HepG2 (cell line): ENCODE measurements around the gene ZNF608. TPM values are rescaled to one million over a fixed set of nuclear protein-coding genes. Genes with fewer than 3 reads are reported as not detected.

Source experiments
- ATAC-seq: fragments of 200-7000 bp; cut with Tn5 transposase; 3 replicates; pipeline ENCODE4 v1.9.1; 2020; ENCODE audit warnings: mild to moderate bottlenecking, moderate library complexity
- BruUV-seq: library from RNA; stranded (reverse); fragments of 400-500 nt; replicated peaks from 2 replicates; lab custom pipeline; 2021; lab: Mats Ljungman, UMichigan
- CTCF ChIA-PET: fragments of 300-600 bp; formaldehyde crosslinking; extraction: SDS; loops from one replicate; lab custom pipeline; 2021; ENCODE audit warnings: low total read pairs, inconsistent platforms, low intra/inter-chr PET ratio; lab: Yijun Ruan, JAX
- POLR2A ChIA-PET: fragments of 350-600 bp; sonication (Branson Sonifier 250); formaldehyde crosslinking; loops from one replicate; lab custom pipeline; 2020; ENCODE audit warnings: antibody characterized with exemption, inconsistent platforms; lab: Yijun Ruan, JAX
- DNase-seq: peaks from one replicate; pipeline ENCODE4 v3.0.0-alpha.2; 2015; ENCODE audit warnings: low spot score
- FAIRE-seq: peaks from 3 replicates; lab custom pipeline; 2011; peaks lifted over from hg19 to GRCh38; lab: Jason Lieb, UNC
- H2AFZ ChIP-seq: one replicate; pipeline ENCODE4 v1.6.1; 2011; ENCODE audit warnings: low read length, inconsistent platforms
- H3K27ac ChIP-seq: fragments of 300-600 bp; 3 replicates; pipeline ENCODE4 v1.8.0; 2011; ENCODE audit warnings: mixed run types, mild to moderate bottlenecking, mixed read lengths, low read length, inconsistent platforms; ENCODE audit not compliant: insufficient read depth; ENCODE audit errors: extremely low read length
- H3K27me3 ChIP-seq, 2 experiments: fragments of 200-600 bp in 1 of 2; 2 replicates in 1 of 2; 3 replicates in 1 of 2; pipeline versions ENCODE4 v1.6.0 to v1.8.0; 2011; ENCODE audit warnings: low read length in 2 of 2, mild to moderate bottlenecking in 2 of 2, moderate library complexity in 2 of 2, inconsistent platforms in 1 of 2; ENCODE audit not compliant: insufficient read depth in 2 of 2, control insufficient read depth in 1 of 2
- H3K36me3 ChIP-seq, 2 experiments: fragments of 200-600 bp in 1 of 2; replicated peaks in 1 of 2; 2 replicates in 1 of 2; 3 replicates in 1 of 2; pipeline versions ENCODE4 v1.5.1 to v1.8.0; 2011; ENCODE audit warnings: low read length in 2 of 2, inconsistent platforms in 1 of 2; ENCODE audit not compliant: insufficient read depth in 2 of 2, control insufficient read depth in 1 of 2
- H3K4me1 ChIP-seq: 2 replicates; pipeline ENCODE4 v1.5.1; 2012; ENCODE audit warnings: low read length, inconsistent platforms; ENCODE audit not compliant: insufficient read depth
- H3K4me2 ChIP-seq: 2 replicates; pipeline ENCODE4 v1.6.0; 2011; ENCODE audit warnings: low read depth, low read length, inconsistent platforms
- H3K4me3 ChIP-seq, 3 experiments: fragments of 200-600 bp in 1 of 3; sonication (generic), shearing (Covaris generic) in 1 of 3; replicated peaks in 1 of 3; 2 replicates each; pipeline ENCODE4 v1.5.1; 2011 to 2016; ENCODE audit warnings: low read length in 3 of 3, inconsistent platforms in 2 of 3, low read depth in 2 of 3, mild to moderate bottlenecking in 2 of 3, control low read depth in 1 of 3, mixed read lengths in 1 of 3; ENCODE audit not compliant: insufficient read depth in 1 of 3
- H3K79me2 ChIP-seq: one replicate; pipeline ENCODE4 v1.6.1; 2011; ENCODE audit warnings: low read length, inconsistent platforms; ENCODE audit not compliant: insufficient read depth
- H3K9ac ChIP-seq: 2 replicates; pipeline ENCODE4 v1.6.0; 2011; ENCODE audit warnings: mild to moderate bottlenecking, low read depth, low read length, inconsistent platforms; ENCODE audit not compliant: insufficient read depth
- H3K9me3 ChIP-seq: 2 replicates; pipeline ENCODE4 v1.5.1; 2012; ENCODE audit warnings: mild to moderate bottlenecking, low read length
- H4K20me1 ChIP-seq: 2 replicates; pipeline ENCODE4 v1.6.0; 2011; ENCODE audit warnings: inconsistent platforms, mild to moderate bottlenecking, low read length, moderate library complexity; ENCODE audit not compliant: insufficient read depth
- CHD4 ChIP-seq: fragments of 200-600 bp; sonication (generic); IDR thresholded peaks from 2 replicates; pipeline ENCODE4 v1.7.0; 2017; ENCODE audit warnings: mild to moderate bottlenecking, low read length, borderline replicate concordance
- KLF15 ChIP-seq: sonication (generic); formaldehyde crosslinking; IDR thresholded peaks from 2 replicates; pipeline ENCODE4 v1.8.1; 2023; ENCODE audit warnings: borderline replicate concordance, mild to moderate bottlenecking, inconsistent platforms, missing genetic modification reagents, mixed read lengths
- PHF20 ChIP-seq: sonication (generic); formaldehyde crosslinking; IDR thresholded peaks from 2 replicates; pipeline ENCODE4 v1.5.0; 2020; ENCODE audit warnings: mild to moderate bottlenecking, missing genetic modification reagents
- SAFB2 ChIP-seq: sonication (generic); formaldehyde crosslinking; IDR thresholded peaks from 2 replicates; pipeline ENCODE4 v1.5.1; 2020; ENCODE audit warnings: missing genetic modification reagents, low read depth, mild to moderate bottlenecking, borderline replicate concordance
- ZBTB21 ChIP-seq: sonication (generic); formaldehyde crosslinking; IDR thresholded peaks from 2 replicates; pipeline ENCODE4 v1.4.0; 2020; ENCODE audit warnings: missing genetic modification reagents
- ZBTB26 ChIP-seq: IDR thresholded peaks from 2 replicates; pipeline ENCODE4 v1.6.1; 2016; ENCODE audit warnings: missing compliant biosample characterization, missing genetic modification reagents, borderline replicate concordance
- ZBTB38 ChIP-seq: sonication (generic); formaldehyde crosslinking; IDR thresholded peaks from 2 replicates; pipeline ENCODE4 v1.5.1; 2020; ENCODE audit warnings: mild to moderate bottlenecking, missing genetic modification reagents
- ZHX1 ChIP-seq: sonication (generic); formaldehyde crosslinking; IDR thresholded peaks from 2 replicates; pipeline ENCODE4 v1.8.1; 2022; ENCODE audit warnings: low read depth, mild to moderate bottlenecking, missing genetic modification reagents
- WGBS: methylation state at CpG from one replicate; pipeline ENCODE4 v1.1.6; 2017; ENCODE audit warnings: low lambda C conversion rate; 5-methylcytosine and 5-hydroxymethylcytosine counted together
- in situ Hi-C: cut with HindIII; loops from 2 replicates; pipeline ENCODE4 v1.10.0; 2017; ENCODE audit warnings: low pct_unique_long_range_greater_than_20kb; ENCODE audit not compliant: extremely low pct_ligation_motif_present
- intact Hi-C: fragments of 100-400 bp; cut with micrococcal nuclease; formaldehyde crosslinking; loops from one replicate; pipeline ENCODE4 v1.10.0; 2022; ENCODE audit not compliant: unreplicated experiment
- polyA plus RNA-seq, 8 experiments: library from polyadenylated mRNA; depleted of rRNA in 3 of 8; stranded (reverse) in 7 of 8; unstranded in 1 of 8; fragments of >200 nt; fragmentation: Illumina TruSeq in 4 of 8; extraction: Trizol in 4 of 8; gene quantifications; 2 replicates each; pipeline versions ENCODE4 v1.2.1 to v1.2.3, GENCODE V29; 2011 to 2016; ENCODE audit warnings: low read depth in 4 of 8, missing spikeins in 1 of 8, mixed read lengths in 1 of 8; ENCODE audit not compliant: insufficient read depth in 1 of 8
- total RNA-seq, 5 experiments: library from RNA; depleted of rRNA; stranded (reverse); fragments of >200 nt; fragmentation: Illumina TruSeq; extraction: Trizol; gene quantifications; 2 replicates each; pipeline ENCODE4 v1.2.3, GENCODE V29; 2016; ENCODE audit warnings: low read depth in 1 of 5

ZNF608 gene
- total and polyA plus RNA-seq, 2 of the 13 experiments (the other 11 are each of a cell fraction or from before 2014, with no cell fraction given) = 0.66 to 0.91 TPM

DNA sequence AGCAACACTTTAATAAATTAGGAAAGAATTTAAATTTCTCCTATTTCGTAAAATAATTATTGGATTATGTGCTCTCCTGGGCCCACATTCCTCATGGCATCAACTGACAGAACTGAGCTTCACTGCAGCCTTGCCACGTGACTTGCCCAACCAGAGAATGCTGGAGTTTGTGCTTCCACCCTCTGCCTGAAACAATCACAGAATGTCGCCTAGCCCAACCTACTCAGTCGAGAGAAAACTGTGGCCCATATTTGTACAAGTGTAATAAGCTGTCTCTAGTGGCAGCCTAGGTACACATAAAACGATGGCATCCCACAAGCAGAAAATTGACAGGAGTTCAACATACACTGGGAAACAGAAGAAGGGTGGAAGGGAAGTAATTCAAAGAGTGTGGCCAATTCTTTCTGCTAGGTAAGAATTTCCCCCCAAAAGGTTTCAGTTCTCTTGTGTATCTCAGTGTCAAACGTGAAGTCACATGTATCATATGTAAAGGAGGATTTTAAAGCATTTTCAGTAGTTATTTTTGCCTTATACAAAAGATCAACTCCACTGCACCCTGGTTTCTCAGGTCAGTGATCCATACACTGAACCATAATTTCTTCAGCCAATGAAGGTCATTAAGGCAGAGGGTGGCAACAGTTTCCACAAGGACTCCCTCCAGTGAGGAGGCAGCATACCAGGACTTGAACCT lies 41.7 kb downstream of the ZNF608 start (continued):
- TF ChIP-seq ZBTB38 (no peak), SAFB2 (CRISPR knock-in tag) (no peak)

GRCh38 chr5:124703995-124704394 lies 42.4 kb downstream of the ZNF608 start:
- no peaks in the 10 kb centered on the region for H3K9me3 ChIP-seq
- H3K4me3 ChIP-seq = no peak overlapping the region
- no peak overlapping the region for H3K27ac ChIP-seq
- no peaks in the 10 kb centered on the region; a peak in 1 of 5 replicates for H3K27me3 ChIP-seq
- no peaks in the 10 kb centered on the region for H4K20me1 ChIP-seq
- no peaks in the 10 kb centered on the region for H3K36me3 ChIP-seq
- 64% methylated on average over 4 of the region's 4 CpGs for WGBS
- no peak for ATAC-seq
- no peak for TF ChIP-seq ZBTB26 (CRISPR knock-in tag)
- no peak for TF ChIP-seq ZHX1
- no peak for TF ChIP-seq ZBTB21 (CRISPR knock-in tag)
- TF ChIP-seq KLF15 (CRISPR knock-in tag) = no peak
- TF ChIP-seq CHD4 = no peak
- TF ChIP-seq PHF20 = no peak
- no peak for FAIRE-seq
- no peak overlapping the region for H2AFZ ChIP-seq
- H3K9ac ChIP-seq = no peak overlapping the region
- intact Hi-C loops = no loop called here
- in situ Hi-C loops = no loop called here
- no TSS peak for BruUV-seq
- DNase-seq = no peak
- peaks cover 31% of the 10 kb centered on the region for H3K4me1 ChIP-seq
- ChIA-PET POLR2A (no interaction called here), CTCF (no interaction called here)
- no peak overlapping the region for H3K4me2 ChIP-seq
- H3K79me2 ChIP-seq = no peaks in the 10 kb centered on the region
